GM12892 (cell line): ENCODE data around the gene NCAM1.

Experiments used
- POLR2A ChIP-seq: IDR thresholded peaks from 2 replicates; pipeline ENCODE4 v1.6.1; 2011; ENCODE audit warnings: low read depth, low read length, control low read depth
- POLR2AphosphoS5 ChIP-seq: IDR thresholded peaks from 2 replicates; pipeline ENCODE4 v1.6.1; 2011; ENCODE audit warnings: low read depth, low read length, control low read depth
- TAF1 ChIP-seq: IDR thresholded peaks from 2 replicates; pipeline ENCODE4 v1.6.1; 2011; ENCODE audit warnings: low read depth, mild to moderate bottlenecking, control low read depth, low read length, borderline replicate concordance

GRCh38 chr11:113256431-113257202, 295.4 kb downstream of the NCAM1 start:
- TF ChIP-seq POLR2A (no peak), TAF1 (no peak), POLR2AphosphoS5 (no peak)
